Bone marrow (tissue), 2 donors: Measurements from ENCODE around the gene CEP112.

ENCODE experiments used
- DNase-seq, 2 donors: peaks; one replicate each; lab custom pipeline; 2025; lab: John Stamatoyannopoulos, UW

CEP112 gene

DNA sequence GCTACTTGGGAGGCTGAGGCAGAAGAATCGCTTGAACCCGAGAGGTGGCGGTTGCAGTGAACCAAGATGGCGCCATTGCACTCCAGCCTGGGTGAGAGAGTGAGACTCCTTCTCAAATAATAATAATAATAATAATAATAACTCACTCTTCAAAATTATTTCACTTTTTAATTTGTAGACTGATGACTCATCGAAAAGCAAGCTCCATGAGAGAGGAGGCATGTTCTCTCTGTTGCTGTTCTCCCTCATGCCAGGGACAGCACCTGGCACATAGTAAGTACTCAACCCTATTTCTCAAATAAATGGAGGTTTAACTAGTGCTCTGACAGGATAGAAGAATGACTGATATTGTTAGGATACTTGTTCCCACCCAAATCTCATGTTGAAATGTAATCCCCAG lies 265.3 kb downstream of the CEP112 start:
- DNase-seq: no peak

DNA sequence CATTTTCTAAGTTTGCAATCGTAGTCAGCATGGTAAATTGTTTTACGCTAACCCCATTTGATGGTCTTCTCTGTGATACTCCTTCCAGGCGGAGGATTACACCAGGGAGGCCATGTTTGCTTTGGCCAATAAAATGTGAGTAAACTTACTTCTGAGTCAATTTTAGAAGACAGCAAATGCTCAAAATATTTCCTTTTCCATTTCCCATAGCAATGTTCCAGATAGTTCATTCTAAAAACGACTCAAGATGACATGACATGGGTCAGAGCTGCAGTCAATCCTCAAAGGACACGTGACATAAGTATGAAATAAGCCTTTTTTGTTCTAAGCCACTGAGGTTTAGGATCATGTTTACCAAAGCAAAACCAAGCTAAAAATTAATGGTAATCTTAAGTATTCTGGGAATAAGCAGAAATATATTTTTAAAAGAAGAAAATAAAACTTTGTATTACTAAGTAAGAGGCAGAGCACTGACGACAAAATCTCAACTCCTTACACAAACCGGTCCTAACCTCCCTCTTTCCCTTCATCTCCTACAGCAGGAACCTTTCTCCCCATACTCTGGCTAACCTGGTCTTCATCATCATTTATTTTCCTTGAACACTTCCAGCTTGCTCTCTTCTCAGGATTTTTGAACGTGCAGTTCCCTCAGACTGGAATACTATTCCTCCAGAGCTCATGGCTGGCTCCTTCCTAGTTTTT lies 266.2 kb downstream of the CEP112 start:
- no peak for DNase-seq

DNA sequence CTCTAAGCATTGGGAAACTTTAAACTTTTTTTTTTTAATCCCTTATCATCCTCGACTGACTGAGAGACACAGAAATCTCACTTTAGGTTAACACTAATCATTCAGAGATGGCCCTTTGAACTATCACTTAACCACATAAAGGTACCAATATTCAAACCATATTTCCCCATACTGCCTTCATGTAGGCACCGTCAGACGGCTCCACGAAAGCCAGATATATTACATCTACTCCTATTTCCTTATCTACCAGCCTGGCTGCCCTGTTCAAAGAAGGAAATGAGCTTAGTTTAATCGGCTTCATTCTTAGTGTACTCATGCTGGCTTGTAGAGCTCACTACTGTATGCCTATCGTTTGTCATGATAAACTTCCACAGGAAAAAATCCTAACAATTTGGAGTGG lies 270.9 kb downstream of the CEP112 start:
- no peak for DNase-seq

DNA sequence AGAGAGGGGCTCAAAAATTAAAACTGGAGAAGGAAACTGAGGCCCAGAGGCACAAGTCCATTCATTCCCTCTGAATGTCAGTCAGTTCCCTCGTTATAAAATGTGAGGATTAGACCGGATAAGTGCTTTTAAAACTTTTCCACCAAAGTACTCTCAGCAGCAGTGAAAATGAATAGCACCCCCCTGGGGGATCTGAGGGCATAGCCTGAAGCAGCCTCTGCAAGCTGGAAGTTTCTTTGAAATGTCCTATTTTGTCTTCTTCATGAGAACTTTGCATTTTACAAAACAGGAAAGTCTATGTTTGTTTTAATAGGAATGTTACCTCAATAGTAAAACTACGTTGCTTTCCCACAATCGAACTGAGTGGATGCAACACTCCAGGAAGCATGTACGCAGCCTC lies 273.0 kb downstream of the CEP112 start:
- DNase-seq: no peak

DNA sequence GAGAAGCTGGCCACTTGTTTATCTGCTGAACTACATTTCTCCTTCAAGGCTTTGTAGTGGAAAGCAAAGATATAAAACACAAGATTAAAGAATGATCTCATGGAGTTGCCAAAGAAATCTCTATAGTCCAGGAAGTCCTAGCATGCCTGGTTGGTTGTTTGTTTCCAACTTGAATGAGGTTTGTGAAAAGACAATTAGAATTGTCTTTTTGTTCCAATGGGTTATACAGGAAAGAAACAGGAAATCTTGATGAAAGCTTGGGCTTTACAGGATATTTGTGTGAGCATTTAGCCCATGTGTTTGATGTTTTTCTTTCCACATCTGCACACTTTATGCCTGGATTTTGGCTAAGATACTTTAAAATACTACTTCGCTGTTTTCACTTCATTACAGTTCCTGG lies 273.4 kb downstream of the CEP112 start:
- DNase-seq: no peak

DNA sequence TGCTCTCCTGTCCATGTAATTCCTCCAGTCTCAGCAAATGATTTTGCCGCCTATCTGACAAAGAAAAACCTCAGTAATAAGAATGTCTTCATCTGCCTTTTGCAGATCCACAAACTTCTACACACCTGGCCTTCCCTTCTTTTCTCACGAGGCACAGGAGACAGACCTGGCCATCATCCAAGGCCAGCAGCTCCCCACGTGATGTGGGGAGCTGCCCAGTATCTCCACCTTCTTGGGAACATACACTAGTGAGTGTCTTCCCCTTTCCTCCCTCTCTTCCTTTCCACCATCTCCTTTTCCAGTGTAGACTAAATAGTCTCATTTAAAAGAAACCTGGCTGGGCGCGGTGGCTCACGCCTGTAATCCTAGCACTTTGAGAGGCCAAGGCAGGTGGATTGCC lies 274.4 kb downstream of the CEP112 start:
- no peak for DNase-seq

DNA sequence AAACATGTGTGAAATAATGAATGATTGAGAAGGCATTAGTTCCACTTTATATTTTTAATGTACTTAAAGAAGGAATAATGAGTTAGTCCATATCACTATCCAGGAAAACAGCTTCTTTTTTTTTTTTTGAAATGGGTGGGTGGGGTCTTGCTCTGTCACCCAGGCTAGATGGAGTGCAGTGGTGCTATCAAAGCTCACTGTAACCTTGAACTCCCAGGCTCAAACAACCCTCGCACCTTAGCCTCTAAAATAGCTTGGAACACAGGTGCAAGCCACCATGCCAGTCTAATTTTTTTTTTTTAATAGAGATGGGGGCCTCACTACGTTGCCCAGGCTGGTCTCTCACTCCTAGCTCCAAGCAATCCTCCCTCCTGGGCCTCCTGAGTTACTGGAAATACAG lies 275.5 kb downstream of the CEP112 start:
- no peak for DNase-seq

DNA sequence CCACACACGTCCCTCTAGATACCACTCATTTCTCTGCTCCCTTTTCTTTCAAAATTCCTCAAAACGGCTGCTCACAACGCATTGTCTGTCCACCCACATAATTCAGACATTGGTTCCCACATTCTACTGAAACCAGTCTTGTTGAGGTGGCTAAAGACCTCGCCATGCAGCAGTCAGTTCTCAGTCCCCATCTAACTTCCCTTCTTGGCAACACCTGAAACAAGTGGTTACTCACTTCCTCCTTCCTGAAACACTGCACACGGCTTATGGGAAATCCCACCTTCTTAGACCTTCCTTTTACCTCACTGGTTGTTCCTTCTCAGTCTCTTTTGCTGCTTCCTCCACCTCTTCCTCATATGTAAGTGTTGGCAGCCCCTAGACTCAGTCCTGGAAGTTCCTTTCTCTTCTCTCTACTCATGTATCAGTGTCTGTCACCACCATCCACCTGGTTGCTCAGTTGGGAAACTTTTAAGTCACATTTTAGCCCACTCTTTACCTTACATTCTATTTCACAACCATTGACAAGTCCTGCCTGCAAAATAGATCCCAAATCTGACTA lies 277.1 kb downstream of the CEP112 start:
- no peak for DNase-seq

DNA sequence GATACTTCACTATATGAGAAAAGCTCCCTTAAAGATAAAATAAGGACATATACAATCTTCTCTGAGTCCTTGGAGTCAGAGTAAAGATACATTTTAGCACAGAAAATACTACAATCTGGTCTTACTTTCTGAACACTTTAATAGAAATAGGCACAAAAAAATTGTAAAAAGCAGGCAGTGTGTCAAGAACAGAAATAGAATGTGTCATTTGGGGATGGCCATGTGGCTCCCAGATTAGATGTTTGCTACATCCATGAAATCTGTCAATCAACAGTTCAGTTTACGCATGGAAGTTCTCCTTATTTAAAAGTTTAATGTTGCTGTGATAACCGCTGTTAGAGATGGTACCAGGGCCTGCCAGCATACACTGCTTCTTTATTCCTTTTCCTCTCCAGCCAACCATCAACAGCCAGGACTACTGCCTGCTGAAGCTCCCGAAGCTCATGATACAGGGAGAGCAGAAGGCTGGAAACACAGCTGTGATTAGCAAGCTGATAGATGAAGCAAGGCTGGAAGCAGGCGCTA lies 278.5 kb downstream of the CEP112 start:
- DNase-seq: no peak

DNA sequence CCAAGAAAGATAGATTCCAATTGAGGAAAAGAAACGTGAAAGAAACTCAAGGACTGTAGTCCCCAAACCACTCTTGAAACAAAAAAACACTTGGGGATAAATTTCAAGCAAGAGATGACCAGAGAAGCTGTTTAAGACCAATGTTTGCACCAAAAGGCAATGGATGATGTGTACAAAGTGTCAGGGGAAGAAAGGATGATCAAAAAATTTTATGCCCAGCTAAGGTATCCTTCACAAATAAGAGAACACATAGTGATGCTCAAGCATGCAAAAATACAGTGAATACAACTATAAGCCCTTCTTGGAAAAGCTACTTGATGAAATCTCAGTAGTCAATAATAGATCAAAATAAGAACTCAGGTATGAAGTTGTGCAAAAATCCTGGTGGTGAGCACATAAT lies 281.1 kb downstream of the CEP112 start:
- DNase-seq: no peak

DNA sequence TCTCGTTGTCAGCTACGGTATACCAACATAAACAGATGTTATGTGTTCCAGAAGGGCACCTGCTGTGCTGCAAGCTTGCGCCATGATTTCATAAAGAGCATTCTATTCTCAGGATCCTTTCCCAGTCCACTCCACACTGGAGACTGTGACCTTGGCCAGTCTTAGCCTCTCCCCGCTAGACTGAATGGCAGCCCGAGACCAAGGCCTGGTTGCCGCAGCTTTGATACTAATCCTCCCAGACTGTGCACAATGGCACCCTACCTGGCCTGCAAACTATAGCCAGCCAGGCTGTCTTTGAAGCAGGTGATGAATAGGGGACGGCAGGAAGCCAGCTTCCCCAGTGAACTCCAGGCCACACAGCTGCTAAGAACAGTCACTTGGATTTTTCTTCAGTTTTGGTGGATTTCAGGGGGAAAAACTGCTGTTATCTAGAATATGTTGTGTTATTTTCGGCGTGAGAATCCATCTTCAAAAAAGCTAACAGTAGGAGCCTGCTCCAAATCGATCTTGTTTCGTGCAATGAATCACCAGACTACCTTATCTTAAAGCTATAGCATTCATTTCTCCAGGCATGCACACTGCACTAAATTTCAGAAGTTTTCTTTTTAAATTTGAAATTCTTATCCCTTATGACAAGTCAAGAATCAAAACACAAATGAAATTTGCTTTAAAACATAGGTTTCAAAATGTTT lies 289.0 kb downstream of the CEP112 start:
- no peak for DNase-seq

DNA sequence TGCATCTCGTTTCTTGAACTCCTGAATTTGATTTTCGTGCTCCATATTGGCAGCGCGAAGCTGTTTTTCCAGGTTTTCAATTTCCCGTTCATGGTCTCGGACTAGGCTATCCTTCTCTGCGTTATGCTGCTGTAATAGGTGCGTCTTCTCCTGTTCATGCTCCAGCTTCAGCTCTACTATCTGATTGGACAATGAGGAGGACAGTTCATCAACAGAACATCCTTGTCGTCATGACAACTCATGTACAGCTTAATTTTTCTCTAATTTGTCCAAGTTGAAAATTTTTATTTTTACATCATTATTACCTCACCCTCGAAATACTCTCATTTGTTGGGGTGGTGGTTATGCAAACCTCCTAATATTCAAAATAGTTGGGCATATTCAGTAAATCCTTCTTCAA lies 289.8 kb downstream of the CEP112 start:
- no peak for DNase-seq

DNA sequence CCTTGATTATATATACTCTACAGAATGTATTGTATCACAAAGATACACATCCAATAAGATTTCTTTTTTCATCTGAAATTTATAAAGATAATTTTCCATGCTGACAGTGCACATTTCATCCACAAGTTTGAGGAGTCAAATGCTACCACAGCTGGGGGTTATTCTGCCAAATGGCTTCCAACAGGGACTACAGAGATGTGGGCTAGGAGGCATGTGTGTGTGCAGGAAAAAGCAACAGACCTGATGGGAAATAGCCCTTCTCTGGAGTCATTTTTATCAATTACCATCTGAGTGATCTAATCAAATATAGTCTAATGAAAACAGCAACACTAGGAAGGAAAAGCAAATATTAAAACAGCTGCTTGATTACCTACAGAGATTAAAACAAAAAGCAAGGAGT lies 290.5 kb downstream of the CEP112 start:
- DNase-seq: no peak

DNA sequence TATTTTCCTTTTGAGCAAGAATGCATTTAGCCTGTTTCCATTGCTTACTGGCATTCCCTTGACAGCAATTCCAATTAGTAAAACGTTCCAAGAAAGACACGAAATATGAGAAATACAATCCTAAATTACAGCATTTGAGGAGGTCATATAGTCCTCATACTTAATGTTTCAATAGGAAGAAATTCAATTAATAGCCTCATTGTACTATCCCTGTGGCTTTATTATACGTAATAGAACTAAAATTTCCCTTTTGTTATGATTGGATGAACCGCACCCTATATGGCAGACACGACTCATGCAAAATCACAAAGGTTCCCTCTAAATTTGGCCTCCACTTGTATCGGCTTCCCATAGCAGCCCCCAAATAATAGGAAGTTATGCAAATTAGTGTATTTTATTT lies 291.7 kb downstream of the CEP112 start:
- no peak for DNase-seq

DNA sequence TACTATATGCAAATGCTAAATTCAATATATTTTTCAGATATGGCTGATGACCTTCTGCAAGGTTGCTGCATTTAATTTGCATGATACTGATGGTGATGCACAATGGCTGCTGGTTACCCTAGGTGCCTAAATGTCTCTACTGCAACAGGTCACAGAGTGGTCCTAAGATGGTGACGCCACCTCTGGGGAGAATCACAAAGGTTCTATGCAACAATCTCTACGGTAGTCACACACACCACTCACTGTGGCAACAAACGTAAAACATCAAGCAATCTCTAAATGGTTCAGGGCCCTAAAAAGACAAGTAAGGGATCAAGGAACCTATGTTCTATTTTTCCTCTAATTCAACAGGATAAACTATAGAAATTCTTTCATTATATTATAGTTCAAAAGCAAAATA lies 293.3 kb downstream of the CEP112 start:
- no peak for DNase-seq

DNA sequence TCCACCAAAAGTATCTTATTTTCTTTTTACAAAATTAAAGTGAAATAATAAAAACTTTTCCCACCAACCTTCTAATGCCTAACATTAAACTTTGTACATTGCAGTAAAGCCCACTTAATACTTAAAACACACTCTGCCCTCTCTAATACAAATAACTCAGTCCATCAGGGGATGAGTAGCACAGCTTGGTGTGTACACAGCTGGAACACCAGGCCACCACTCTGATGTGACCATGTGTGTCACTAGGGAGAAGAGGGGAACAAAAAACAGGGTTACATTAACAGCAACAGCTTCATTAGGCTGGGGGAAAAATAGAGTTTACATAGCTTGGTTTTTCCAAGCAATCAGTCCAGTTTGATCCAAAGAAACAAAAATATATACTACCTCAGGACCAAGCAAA lies 295.0 kb downstream of the CEP112 start:
- no peak for DNase-seq

DNA sequence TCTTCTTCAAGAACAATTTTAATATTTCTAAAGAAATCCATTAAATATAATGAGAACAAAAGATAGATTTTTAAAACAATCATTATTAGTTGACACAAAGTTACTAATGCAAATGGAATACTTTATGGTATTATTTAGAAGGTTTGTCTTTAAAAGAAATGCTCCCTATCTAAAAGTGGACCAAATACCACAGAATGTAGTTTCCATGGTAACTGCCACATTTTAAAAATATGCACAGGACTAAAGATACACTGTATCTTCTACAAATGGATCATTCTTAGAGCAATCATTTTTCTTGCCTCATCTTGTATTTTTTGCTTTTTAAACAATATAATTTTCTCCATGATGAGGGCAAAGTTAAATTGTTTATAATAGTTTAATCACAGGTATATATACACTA lies 296.0 kb downstream of the CEP112 start:
- DNase-seq: no peak

DNA sequence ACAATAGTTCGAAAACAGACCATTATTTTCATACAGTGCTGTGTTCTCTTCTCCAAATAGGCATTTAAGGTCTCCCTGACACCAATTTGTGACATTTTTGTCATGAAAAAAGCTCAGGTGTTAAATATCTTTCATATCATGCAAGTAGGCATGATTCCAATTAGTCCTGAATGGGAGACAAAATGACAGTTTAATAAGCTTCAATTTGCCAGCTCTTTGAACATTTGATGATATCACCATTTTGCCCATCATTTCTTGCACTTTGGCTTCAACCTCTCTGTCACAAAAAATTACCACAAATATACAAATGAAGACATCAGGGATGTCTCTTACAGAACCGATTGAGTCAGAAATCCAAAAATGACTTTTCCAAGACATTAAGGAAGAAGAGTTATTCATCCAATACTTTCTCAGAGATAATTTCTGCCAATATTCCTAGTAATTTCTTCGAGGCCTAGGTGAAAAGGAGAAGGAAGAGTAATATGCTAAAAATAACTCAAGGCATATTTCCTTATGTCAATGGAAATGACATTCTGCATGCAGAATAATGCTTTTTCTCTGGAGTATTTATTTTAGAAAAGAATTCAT lies 298.1 kb downstream of the CEP112 start:
- DNase-seq: no peak

DNA sequence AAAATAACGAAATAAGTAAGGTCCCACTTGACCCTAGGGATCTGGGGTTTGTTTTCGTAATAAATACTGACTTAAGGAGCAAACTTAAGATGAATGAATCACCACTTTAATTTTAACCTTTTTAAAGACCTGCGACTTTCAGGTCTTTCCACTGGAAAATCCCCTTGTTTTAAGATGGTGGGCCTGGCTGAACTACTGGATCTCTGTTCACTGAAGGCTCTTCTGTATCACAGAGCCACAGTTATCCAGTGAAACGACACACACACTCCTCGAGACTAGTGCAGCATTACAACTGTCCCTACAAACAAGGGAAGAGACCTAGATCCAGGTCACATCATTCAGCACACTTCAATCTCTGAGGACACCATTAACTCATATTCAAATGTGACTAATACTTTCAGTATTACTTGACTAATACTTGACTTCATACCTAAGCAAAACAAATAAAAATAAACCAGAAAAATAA lies 299.0 kb downstream of the CEP112 start:
- DNase-seq: no peak

DNA sequence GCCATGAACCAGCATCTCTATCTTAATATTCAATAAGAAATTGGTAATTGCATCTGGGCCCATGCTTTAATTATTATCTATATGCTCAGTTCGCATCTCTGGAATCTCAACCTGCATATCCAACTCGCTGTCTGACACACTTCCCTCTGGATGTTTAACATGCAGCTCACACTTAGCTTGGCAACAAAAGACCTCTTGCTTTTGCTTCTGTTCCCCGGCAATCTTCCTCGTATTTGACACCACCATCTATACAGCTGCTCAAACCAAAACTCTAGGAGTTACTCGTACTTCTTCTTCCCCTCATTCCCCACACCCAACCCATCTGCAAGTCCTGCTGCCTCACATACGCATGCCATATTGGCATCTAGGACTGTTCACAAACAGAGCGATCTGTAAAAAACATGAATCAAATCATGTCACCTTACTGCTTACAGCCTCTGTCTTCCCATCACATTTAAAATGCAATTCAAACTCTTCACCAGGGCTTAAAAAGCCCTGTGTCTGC lies 300.6 kb downstream of the CEP112 start:
- DNase-seq: no peak

DNA sequence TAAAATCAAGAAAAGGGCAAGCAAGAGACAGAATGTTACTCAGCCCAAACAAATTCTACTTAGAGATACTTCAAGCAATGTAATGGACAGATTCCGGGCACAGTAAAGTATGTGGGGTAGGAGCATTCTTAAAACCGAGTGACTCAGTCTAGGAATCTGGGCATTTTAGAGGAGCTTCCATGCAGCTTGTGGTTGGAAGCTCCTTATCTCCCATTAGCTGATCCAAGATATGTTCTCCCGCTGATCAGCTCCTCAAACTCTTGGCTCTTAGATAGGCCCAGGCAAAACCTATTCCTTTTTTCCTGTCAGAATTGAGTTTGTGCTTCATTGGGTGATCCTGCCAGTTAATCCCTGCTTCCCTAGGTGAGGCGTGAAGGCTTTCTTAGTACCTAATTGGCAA lies 303.3 kb downstream of the CEP112 start:
- no peak for DNase-seq

DNA sequence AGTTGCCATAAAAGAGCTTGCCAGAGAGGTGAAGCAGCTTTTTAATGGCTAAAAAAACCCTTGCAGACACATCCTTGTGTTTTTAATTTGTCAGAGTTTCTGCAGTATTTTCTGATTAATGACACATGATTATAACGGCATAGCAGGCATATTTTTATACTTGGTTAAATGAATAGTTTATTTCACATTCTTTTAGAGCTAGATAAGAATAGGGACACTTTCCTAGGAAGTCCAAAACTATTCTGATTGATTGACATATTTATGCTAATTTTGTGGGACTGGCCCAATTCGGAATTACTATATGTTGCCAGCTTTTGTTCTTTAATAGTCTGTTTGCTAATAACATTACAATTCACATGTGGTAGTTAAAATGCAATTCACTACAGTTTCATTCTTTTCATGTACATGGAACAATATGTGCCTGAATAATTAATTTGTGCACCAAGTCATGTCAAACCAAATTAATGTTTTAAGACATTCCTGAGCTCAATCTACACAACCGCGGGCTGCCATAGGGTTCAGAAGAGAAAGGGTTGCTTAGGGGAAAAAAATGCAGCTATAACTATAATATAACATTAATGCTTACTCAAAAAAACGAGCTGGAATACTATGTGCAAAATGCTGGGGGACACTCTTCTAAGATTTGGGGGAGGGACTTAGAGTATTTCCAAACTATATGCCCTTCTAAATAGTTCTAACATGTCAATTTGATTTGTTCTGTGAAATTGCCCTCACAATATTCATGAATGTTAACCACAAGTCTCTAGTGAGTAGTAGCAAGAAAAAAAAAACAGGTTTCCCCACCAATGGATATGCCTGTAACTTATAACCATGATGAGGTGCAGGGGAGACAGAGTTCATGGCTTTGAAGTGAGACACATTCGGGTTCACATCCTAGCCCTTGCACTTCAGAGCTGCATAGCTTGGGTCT lies 305.4 kb downstream of the CEP112 start:
- no peak for DNase-seq
